GM19468 (cell line): ENCODE results near the gene B4GALNT3.
"Not testable (repeated sequence)": the region's sequence is repeated elsewhere in the genome, so short reads cannot be mapped to it uniquely, and the experiment has no call there.

Experiments used
- ATAC-seq: cut with Tn5 transposase; IDR thresholded peaks from one replicate; pipeline ENCODE4 v1.9.1; 2021; ENCODE audit warnings: mild to moderate bottlenecking, moderate library complexity, moderate number of reproducible peaks; ENCODE audit not compliant: unreplicated experiment; ENCODE audit errors: extremely low read depth

Gene B4GALNT3

DNA sequence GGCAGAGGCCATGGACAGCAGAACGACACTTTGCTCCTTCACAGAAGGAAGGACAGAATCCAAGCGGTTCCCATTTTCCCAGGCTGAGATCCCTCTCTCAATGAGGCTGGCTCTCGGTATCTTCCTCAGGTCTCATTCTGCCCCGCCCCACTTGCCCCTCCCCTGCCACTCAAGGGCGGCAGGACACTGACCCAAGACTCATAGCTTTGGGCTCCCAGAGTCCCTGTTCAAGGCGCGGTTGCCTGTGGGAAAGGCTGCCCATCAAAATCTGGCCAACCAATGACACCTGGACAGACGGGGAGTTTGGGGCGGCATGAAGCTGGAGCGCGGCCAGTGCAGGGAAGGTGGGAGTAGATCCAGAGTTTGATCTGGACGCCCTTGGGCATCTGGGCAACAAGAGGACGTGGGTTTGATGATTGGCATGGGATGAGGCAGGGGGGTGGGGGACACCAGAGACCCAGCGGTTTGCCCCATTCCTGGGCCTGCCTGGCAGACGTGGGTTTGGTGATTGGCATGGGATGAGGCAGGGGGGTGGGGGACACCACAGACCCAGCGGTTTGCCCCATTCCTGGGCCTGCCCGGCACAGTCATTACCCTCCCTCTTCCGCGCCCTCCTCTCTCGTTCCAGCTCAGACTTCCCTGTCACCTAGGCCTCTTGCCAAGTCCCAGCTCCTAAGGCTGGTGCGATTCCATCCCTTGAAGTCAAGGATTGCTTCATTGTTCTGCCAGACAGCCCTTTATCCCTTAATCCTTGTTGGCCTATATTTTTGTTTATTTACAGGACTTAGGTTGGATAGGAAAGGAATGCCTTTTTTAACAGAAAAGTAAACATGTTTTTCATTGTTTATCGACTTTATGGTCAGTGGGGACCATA is 111.4 kb downstream of the B4GALNT3 start:
- ATAC-seq = no peak

DNA sequence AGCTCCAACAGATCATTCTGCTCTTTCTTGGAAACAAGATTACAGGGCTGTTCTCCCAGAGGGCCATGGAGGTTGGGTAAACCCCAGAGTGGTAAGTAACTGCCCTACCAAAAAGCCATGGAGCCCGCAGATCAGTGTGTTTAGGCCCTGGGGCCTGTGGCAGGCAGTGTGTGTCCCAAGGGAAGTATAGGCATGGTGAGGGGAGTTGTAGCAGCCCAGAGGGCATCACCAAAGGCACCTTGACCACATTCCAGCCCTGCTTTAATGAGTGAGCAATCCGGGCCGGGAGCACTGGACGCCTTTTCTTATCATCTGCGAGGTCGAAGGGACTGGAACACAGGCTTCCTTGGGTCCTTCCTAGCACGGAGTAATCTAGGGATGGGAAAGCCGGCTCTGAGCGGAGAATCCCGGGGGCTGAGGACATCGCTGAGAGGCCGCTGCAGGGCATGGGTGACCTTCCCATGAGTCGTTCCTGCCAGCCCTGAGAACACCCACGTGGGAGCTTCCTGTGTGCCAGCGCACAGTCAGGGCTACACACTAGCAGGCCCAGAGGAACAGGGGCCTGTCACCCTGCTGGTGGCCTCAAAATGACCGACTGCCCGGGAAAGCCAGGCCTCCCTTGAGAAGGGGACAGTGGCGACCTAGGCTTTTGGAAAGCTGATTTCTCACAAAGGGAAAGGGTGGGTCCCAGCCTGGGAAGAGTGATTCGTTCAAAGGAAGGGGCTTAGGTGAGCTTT is 112.2 kb downstream of the B4GALNT3 start:
- ATAC-seq = no peak

DNA sequence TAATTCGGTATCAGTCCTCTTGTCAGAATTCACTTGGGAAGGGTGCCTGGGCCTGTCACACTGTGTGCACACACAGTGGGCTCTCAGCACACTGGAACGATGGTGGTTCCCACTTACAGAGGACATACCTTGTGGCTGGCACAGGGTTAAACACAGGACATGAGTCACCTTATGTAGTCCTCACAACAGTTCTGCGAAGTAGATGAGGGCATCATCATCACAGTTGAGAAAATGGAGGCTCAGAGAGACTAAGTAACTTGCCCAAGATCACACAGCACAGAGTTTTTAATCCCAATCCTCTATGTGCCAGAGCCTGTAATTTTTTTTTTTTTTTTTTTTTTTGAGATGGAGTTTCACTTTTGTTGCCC is 112.8 kb downstream of the B4GALNT3 start:
- ATAC-seq = no peak

DNA sequence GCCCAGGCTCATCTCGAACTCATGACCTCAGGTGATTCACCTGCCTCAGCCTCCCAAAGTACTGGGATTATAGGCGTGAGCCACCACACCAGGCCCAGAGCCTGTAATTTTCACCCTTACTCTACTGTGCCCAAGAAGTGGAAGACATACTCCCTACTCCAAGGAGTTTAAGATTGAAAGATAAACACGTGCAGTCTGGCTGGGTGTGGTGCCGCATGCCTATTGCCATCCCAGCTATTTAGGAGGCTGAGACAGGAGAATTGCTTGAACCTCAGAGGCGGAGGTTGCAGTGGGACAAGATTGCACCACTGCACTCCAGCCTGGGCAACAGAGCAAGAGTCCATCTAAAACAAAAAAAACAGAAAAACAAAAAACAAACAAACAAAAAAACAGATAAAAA is 113.5 kb downstream of the B4GALNT3 start:
- ATAC-seq = no peak

DNA sequence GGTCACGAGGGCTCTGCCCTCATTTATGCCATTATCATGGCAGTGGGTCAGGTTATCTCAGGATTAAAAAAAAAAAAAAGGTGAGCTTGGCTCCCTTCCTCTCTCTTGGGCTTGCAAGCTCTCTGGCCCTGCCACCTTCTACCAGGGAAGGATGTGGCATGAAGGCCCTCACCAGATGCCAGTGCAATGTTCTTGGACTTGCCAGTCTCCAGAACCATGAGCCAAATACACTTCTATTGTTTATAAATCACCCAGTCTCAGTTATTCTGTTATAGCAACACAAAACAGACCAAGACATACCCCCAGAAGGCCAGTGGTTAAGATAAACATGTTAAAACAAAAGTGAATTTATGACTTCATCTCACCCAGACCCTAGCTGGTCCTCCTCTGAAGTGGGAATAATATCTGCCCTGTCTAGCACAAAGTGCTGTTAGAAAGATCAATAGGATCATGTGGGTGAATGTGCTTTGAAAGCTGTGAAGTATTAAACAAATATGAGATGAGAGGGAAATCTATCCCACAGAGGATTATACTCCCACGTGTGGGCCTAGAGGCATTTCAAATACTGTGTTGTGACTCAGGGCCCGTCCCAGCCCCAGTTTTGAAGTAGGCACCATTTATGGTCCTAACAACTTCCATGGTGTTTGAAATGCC is 114.9 kb downstream of the B4GALNT3 start:
- no peak for ATAC-seq

DNA sequence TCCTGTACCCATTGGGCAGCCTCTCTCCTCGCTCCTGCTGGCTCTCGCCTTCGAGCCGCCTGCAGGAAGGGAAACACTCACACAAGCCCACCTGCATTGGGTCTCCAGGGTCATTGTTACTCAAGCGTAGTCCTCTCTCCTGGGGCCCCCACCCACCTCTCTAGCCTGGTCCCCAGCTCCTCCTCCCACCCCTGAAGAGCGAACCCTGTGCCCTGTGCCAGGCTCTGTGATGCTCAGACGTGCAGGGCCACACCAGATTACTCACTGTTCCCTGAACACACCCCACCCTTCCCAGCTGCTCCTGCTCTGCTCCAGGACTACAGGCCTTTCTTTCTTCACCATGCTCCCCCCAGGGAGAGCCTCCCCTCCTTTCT is 115.4 kb downstream of the B4GALNT3 start:
- no peak for ATAC-seq

DNA sequence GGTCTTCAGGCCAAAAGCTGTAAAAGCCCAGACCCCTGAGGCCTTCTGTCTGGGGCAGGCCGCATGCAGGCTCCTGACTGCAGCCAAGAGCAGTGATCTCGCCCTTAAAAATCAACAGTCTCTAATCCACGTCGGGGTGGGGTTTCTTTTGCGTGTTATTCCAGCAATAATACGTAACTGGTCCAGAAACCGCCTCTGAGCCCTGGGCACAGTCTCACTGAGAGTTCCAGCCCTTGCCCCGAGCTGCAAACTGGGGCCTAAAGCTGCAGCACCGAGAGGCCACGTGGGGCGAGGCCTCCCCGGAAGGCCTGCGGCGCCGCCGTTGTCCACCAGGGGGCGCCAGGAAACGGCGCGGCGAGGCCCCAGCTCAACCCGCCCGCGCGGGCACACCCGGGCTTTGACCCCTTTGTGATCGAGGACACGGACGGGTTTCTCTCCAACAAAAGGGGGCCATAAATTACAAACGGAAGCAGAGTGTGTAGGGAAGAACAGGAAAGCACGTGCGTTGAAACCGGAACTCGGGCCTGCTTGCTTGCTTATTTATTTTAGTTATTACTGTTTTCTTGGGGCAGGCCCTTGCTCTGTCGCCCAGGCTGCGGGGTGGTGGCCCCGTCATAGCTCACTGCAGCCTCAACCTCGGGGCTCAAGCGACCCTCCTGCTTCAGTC is 116.3 kb downstream of the B4GALNT3 start:
- peak; percentile 39 for ATAC-seq

DNA sequence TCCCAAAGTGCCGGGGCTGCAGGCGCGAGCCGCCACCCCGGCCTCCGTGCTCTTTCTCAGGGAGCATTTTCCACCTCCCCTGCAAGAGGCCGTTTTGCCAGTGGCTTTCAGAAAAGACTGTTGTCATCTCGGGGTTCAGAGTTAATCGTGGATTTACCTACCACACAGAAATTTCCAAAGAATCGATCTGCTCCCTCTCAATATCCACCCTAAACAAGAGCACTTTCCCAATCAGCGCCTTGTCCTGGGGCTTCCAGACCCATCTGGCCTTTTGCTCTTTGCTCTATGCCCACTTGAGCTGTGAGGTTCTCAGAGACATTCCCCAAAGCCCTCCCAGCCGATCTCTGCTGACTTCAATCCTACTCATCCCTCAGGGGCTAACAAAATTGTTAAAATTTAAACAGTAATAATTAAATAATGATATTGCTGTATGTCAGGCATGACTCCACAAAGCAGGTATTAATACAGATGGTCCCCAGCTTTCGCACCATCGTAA is 116.9 kb downstream of the B4GALNT3 start:
- ATAC-seq = no peak

DNA sequence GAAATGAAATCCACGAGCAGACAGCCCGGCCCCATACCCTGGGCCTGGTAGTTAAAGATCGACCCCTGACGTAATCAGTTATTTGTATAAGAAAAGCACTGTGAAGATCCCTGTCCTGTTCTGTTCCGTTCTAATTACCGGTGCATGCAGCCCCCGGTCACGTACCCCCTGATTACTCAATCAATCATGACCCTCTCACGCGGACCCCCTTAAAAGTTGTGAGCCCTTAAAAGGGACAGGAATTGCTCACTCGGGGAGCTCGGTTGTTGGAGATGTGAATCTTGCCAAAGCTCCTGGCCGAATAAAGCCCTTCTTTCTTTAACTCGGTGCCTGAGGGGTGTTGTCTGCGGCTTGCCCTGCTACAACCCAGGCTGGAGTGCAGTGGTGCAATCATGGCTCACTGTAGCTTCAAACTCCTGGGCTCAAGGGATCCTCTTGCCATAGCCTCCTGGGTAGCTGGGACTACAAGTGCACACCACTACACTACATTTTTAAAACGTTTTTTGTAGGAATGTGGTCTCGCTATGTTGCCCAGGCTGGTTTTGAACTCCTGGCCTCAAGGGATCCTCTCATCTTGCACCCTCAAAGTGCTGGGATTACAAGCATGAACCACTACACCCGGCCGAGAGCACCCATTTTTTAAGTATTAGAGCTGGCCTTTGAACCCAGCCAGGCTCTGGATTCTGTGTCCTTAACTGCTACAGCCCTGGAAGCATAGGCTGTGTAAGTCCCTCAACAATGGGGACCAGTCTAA is 118.4 kb downstream of the B4GALNT3 start:
- not testable (repeated sequence) for ATAC-seq

DNA sequence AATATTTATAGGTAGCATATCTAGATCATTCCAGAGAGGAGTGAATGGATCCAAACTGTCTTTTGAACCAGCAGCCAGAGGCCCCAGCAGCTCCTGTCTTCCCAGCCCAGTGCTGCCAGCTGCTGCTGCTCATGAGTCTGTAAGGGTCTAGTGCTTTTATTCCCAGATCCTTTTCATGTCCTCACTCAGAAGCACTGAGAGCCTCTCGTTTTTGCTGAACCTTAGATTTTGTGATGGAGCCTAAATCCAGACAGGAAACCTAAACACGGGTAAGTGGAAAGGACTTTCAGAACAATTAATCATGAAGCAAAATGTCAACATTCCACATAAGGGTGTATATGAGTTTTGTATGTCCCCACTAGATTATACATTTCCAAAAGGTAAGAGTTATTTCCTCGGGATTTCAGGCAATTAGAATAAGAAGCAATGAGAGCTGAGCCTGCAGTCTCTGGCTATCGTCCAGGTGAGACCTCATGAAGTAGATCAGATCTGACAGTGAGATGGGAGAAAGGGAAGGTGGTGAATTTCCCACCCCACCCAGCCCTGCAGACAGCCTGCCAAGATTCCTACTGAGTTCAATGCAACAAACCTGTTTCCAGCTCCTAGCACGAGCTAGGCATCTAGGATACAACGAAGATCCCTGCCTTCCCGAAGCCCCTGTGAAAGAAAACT is 119.1 kb downstream of the B4GALNT3 start:
- no peak for ATAC-seq

DNA sequence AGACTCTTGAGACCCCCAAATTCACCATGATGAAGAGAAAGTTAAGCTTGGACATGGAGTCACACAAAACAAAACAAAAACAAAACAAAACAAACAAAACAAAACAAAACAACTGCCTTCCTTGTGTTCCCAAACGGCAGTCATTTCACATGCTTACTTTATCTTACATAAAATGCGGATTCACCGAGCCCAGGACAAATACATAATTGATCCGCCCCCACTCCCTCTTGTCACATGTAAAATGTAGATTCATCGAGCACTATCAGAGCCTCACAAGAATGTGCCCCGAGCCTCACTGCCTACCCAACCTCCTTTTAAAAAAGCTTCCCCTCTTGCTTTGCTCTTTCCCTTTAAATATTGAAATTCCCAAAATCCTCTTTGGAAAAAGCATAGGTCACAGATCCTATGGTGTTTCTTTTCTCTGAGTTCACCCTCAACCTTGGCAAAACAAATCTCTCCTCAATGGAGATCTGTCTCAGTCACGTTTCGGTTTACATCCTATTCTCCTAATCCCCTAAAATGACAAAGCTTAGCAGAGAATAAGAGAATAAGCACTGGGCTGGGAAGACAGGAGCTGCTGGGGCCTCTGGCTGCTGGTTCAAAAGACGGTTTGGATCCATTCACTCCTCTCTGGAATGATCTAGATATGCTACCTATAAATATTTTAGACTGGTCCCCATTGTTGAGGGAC is 119.8 kb downstream of the B4GALNT3 start:
- ATAC-seq = no peak

DNA sequence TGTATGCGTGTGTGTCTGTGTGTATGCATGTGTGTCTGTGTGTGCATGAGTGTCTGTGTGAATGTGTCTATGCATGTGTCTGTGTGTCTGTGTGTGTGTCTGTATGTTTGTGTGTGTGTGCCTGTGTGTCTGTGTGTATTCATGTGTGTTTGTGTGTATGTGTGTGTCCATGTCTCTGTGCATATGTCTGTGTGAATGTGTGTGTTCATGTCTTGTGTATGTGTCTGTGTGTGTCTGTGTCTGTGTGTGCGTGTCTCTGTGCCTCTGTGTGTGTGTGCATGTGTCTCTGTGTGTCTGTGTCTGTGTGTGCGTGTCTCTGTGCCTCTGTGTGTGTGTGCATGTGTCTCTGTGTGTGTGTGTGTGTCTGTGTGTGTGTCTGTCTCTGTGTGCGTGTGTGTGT is 121.1 kb downstream of the B4GALNT3 start:
- no peak for ATAC-seq

DNA sequence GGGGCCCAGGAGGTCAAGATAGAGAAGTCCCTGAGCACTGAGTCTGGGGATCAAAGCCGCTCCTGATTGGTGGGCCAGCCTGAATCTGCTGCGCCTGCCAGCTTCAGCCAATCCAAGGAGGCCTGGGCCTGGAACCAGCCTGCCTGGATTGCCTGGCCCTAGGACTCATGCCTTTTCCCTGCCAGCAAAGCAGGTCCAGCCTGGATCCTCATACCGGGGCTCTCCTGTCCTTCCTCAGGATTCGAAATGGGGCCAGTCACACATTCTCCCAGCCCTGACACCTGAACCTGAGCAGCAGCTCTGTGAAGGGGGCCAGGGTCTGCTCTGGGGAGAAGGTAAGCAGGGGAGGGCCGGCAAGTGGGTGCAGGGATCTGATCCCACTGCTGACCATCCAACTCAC is 121.6 kb downstream of the B4GALNT3 start:
- no peak for ATAC-seq

DNA sequence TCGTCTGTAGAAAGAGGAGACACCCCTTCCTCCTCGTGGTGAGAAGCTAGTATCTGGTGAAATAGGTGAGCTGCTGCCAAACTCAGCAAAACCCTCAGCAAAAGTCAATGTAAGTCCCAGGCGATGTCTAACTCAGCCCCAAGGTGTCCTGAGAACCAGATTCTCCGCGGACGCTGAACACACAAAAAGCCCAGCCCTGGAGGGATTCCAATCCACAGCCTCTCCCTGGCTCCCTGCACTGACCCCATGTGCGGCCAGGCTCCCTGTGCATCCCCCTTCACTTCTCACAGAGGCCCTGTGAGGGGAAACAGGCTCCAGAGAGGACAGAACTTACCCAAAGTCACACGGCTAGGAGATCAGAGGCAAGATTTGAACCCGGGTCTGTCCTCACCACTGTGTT is 122.0 kb downstream of the B4GALNT3 start:
- ATAC-seq = no peak

DNA sequence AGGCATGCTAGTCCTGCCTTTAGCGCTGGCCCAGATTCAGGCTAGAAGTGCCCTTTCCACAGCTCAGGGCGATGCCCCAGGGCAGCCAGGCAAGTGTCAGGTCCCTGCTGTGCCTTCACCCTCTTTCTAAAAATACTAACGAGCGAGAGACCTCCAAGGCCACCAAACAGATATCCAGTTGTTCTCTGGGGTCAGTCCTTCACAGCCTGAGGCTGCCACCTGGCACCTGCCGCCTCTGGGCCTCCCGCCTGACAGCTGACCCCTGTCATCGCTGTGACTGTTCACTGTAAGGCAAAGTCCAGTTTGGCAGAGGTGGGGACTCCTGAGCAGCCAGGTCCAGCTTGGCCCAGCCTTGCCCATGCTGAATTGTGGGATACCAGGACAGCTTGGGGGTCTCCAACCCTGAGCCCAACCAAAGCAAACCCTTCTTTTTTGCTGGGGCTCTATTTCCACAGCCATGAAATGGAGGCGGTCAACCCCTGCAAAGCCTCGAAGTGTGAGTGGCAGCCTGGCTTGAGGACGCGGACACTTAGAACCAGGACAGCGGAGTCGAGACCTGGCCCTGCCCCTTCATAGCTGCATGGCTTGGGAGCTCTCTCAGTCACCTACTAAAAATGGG is 123.6 kb downstream of the B4GALNT3 start:
- ATAC-seq = no peak

DNA sequence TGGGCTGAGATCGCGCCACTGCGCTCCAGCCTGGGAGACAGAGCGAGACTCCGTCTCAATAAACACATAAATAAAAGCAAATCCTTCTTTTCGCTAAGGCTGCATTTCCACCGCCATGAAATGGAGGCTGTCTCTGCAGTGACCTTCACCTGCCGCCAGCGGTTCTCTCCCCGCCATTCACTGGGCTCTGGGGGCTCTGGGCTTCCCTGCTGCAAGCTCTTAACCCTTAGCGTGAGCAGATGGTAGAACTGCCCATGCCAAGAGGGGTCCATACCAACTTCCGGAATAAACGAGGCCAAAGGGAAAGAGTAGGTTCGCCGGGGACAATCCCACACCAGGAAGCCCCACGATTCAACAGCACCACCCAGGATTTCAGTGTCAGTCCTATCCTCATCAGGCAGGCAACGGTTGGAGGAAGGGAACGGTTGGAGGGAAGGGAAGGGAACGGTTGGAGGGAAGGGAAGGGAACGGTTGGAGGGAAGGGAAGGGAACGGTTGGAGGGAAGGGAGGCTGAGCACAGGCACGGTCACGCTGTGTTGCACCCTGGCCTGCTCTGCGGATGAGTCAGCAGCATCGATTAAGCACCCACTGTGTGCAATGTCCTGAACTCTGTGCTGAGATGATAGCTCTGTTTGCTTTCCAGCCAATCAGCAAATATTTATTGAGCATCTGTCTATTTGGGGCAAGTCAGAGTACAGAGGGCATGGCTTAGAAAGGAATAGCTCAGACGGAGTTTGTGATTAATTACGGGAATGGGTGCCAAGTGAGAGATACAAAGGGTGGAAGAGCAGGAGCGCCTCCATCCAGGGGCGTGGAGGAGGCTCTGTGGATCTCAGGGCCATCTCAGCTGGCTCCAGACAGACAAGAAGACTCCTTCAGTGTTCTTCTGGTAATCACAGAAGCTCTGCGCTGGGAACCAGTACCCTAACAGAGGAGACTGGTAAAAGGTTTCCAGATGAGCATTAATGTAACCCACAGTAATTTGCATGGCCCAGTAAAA is 125.6 kb downstream of the B4GALNT3 start:
- no peak for ATAC-seq
